H1 (cell line): ENCODE results near the gene AFAP1L2.

ENCODE experiments used
- CHD2 ChIP-seq: IDR thresholded peaks from 2 replicates; pipeline ENCODE4 v1.6.1; 2012; ENCODE audit warnings: low read length, improper control_type of control experiment
- EP300 ChIP-seq, 2 experiments: IDR thresholded peaks; 1 replicate in 1 of 2; 2 replicates in 1 of 2; pipeline ENCODE4 v1.6.1; 2011 to 2012; ENCODE audit warnings: low read depth in 2 of 2, low read length in 2 of 2, mild to moderate bottlenecking in 2 of 2, borderline replicate concordance in 1 of 2, inconsistent platforms in 1 of 2, moderate library complexity in 1 of 2
- EZH2 ChIP-seq: fragments of 200-600 bp; sonication (generic); IDR thresholded peaks from 2 replicates; pipeline ENCODE4 v1.7.1; 2012; ENCODE audit warnings: low read depth, mild to moderate bottlenecking, moderate library complexity, low read length, inconsistent platforms; ENCODE audit not compliant: severe bottlenecking
- HDAC6 ChIP-seq: IDR thresholded peaks from one replicate; pipeline ENCODE4 v1.7.1; 2012; ENCODE audit warnings: low read depth, mild to moderate bottlenecking, inconsistent platforms, low read length, moderate library complexity
- KDM5A ChIP-seq: fragments of 200-600 bp; IDR thresholded peaks from 2 replicates; pipeline ENCODE4 v1.7.1; 2012; ENCODE audit warnings: mild to moderate bottlenecking, low read length, inconsistent platforms, mixed read lengths
- POLR2A ChIP-seq, 2 experiments: IDR thresholded peaks; 1 replicate in 1 of 2; 2 replicates in 1 of 2; pipeline ENCODE4 v1.6.1; 2011; ENCODE audit warnings: low read depth in 2 of 2, low read length in 2 of 2, mild to moderate bottlenecking in 2 of 2; ENCODE audit errors: control extremely low read depth in 1 of 2
- RBBP5 ChIP-seq: IDR thresholded peaks from 2 replicates; pipeline ENCODE4 v1.7.1; 2012; ENCODE audit warnings: low read depth, mild to moderate bottlenecking, inconsistent platforms, low read length, moderate library complexity, borderline replicate concordance
- SP1 ChIP-seq: IDR thresholded peaks from 2 replicates; pipeline ENCODE4 v1.6.1; 2011; ENCODE audit warnings: low read depth, low read length
- TEAD4 ChIP-seq: IDR thresholded peaks from 2 replicates; pipeline ENCODE4 v1.6.1; 2012; ENCODE audit warnings: low read depth, low read length, inconsistent platforms, mixed read lengths
- TF ChIP-seq, protein P1 (sequence below), 3 experiments: IDR thresholded peaks; 1 replicate in 2 of 3; 2 replicates in 1 of 3; pipeline versions ENCODE4 v1.5.1 to v1.6.1; 2011; ENCODE audit warnings: low read length in 3 of 3, mild to moderate bottlenecking in 3 of 3, inconsistent platforms in 2 of 3, low read depth in 1 of 3, moderate library complexity in 1 of 3; ENCODE audit not compliant: insufficient read depth in 1 of 3; ENCODE audit errors: control extremely low read depth in 1 of 3
- TF ChIP-seq, protein P2 (sequence below): IDR thresholded peaks from 2 replicates; pipeline ENCODE4 v1.6.1; 2012; ENCODE audit warnings: low read length, inconsistent platforms

DNA sequence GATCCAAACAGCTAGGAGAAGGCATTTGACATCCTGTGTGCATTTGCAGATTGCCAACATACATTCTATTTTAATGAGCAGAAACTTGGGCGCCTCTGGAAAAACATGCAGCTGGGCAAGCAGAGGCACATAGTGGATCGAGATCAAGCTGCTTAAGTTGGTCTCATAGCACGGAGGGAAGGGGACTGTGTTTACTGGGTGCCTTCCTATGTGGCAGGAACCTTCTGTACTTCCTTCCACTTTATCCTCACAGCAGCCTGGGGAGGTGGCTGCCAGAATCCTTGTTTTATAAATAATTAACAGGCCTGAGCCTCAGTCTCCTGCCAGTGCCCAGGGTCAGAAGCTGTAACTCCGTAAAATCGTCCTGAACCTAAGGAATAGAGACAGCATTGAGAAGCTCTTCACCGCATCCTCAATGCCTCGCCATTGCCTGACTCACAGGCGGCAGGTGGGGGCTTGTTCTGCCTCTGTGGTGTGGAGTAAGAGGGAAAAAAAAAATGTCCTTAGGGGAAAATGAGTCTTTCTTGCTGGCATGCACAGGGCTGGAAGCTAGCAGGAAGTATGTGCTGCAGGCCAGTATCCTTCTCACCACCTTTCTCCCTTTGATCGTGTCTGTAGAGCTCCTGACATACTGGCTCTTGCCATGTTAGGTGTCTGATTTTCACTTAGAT, 159.0 kb downstream of the AFAP1L2 start:
- TF ChIP-seq EZH2 (no peak), HDAC6 (no peak), EP300 (IDR thresholded peaks at IDR 0.05; ENCODE audit: borderline replicate concordance in 1 of 2, low read depth in 2 of 2, low read length in 2 of 2) (no peak), CHD2 (no peak), POLR2A (IDR thresholded peaks at IDR 0.05; ENCODE audit: control extremely low read depth in 1 of 2, low read depth in 2 of 2, low read length in 2 of 2) (no peak), RBBP5 (no peak), TEAD4 (no peak), KDM5A (no peak), SP1 (no peak)
- TF ChIP-seq, protein P1, sequence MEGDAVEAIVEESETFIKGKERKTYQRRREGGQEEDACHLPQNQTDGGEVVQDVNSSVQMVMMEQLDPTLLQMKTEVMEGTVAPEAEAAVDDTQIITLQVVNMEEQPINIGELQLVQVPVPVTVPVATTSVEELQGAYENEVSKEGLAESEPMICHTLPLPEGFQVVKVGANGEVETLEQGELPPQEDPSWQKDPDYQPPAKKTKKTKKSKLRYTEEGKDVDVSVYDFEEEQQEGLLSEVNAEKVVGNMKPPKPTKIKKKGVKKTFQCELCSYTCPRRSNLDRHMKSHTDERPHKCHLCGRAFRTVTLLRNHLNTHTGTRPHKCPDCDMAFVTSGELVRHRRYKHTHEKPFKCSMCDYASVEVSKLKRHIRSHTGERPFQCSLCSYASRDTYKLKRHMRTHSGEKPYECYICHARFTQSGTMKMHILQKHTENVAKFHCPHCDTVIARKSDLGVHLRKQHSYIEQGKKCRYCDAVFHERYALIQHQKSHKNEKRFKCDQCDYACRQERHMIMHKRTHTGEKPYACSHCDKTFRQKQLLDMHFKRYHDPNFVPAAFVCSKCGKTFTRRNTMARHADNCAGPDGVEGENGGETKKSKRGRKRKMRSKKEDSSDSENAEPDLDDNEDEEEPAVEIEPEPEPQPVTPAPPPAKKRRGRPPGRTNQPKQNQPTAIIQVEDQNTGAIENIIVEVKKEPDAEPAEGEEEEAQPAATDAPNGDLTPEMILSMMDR (IDR thresholded peaks at IDR 0.05; ENCODE audit: control extremely low read depth in 1 of 3, insufficient read depth in 1 of 3, low read depth in 1 of 3, low read length in 3 of 3) = no peak
- TF ChIP-seq, protein P2, sequence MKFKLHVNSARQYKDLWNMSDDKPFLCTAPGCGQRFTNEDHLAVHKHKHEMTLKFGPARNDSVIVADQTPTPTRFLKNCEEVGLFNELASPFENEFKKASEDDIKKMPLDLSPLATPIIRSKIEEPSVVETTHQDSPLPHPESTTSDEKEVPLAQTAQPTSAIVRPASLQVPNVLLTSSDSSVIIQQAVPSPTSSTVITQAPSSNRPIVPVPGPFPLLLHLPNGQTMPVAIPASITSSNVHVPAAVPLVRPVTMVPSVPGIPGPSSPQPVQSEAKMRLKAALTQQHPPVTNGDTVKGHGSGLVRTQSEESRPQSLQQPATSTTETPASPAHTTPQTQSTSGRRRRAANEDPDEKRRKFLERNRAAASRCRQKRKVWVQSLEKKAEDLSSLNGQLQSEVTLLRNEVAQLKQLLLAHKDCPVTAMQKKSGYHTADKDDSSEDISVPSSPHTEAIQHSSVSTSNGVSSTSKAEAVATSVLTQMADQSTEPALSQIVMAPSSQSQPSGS = no peak
